Endodermal cell (in vitro differentiated cells): ENCODE data around the gene LRP3. TPM values are rescaled to one million over a fixed set of nuclear protein-coding genes. Genes with fewer than 3 reads are reported as not detected.
A peak's percentile ranks its signal among the peaks of the same experiment; 100 is the strongest.

Source experiments
- DNase-seq: peaks from one replicate; pipeline ENCODE4 v3.0.0-alpha.2; 2017
- H3K27ac ChIP-seq: 2 replicates; pipeline ENCODE4 v1.5.1; 2013; ENCODE audit warnings: mild to moderate bottlenecking, low read depth, low read length, moderate library complexity
- H3K27me3 ChIP-seq: 2 replicates; pipeline ENCODE4 v1.6.1; 2013; ENCODE audit warnings: mild to moderate bottlenecking, low read length, moderate library complexity; ENCODE audit not compliant: insufficient read depth, control insufficient read depth, poor library complexity, severe bottlenecking
- H3K36me3 ChIP-seq: 2 replicates; pipeline ENCODE4 v1.7.0; 2013; ENCODE audit warnings: mild to moderate bottlenecking, low read length, moderate library complexity; ENCODE audit not compliant: control insufficient read depth, insufficient read depth
- H3K4me1 ChIP-seq: one replicate; pipeline ENCODE4 v1.7.0; 2013; ENCODE audit warnings: low read length; ENCODE audit not compliant: control insufficient read depth, insufficient read depth
- H3K4me3 ChIP-seq: 2 replicates; pipeline ENCODE4 v1.5.1; 2013; ENCODE audit warnings: mild to moderate bottlenecking, low read length, moderate library complexity
- H3K9ac ChIP-seq: 2 replicates; pipeline ENCODE4 v1.6.1; 2013; ENCODE audit warnings: mild to moderate bottlenecking, low read length, moderate library complexity; ENCODE audit not compliant: poor library complexity, severe bottlenecking; ENCODE audit errors: extremely low read depth
- H3K9me3 ChIP-seq: 2 replicates; pipeline ENCODE4 v1.6.1; 2013; ENCODE audit warnings: mild to moderate bottlenecking, low read length, moderate library complexity; ENCODE audit not compliant: control insufficient read depth
- H3K27ac Mint-ChIP-seq: 2 replicates; pipeline ENCODE4 v1.8.0; 2020; ENCODE audit warnings: mixed read lengths
- H3K27me3 Mint-ChIP-seq: 2 replicates; pipeline ENCODE4 v1.8.0; 2021; ENCODE audit warnings: mild to moderate bottlenecking, mixed read lengths; ENCODE audit not compliant: insufficient read depth
- H3K36me3 Mint-ChIP-seq: 2 replicates; pipeline ENCODE4 v1.8.0; 2020; ENCODE audit warnings: low read depth, mixed read lengths
- H3K4me1 Mint-ChIP-seq: 2 replicates; pipeline ENCODE4 v1.8.0; 2020; ENCODE audit warnings: mixed read lengths
- H3K4me3 Mint-ChIP-seq: 2 replicates; pipeline ENCODE4 v1.8.0; 2020; ENCODE audit warnings: mild to moderate bottlenecking, moderate library complexity, mixed read lengths
- H3K9me3 Mint-ChIP-seq: 2 replicates; pipeline ENCODE4 v1.8.0; 2020; ENCODE audit warnings: mild to moderate bottlenecking, mixed read lengths
- WGBS, 2 experiments: methylation state at CpG; one replicate each; pipeline versions ENCODE4 v1.1.5 to v1.1.7; 2013; ENCODE audit warnings: missing lambda C conversion rate in 2 of 2, mixed read lengths in 1 of 2; ENCODE audit not compliant: insufficient coverage in 1 of 2, insufficient read length in 1 of 2; 5-methylcytosine and 5-hydroxymethylcytosine counted together
- total RNA-seq, 2 donors: library from RNA; stranded (reverse); fragmentation: NEBNext Ultra II Directional in 1 of 2; extraction: Animal tissue kit (Norgen Biotek cat#: 25700) in 1 of 2; gene quantifications; 2 replicates in 1 of 2; 3 replicates in 1 of 2; pipeline ENCODE4 v1.2.1, GENCODE V29; 2021
- TF ChIP-seq, protein P1 (sequence below): fragments of 200-600 bp; sonication (generic); conservative IDR thresholded peaks from 2 replicates; pipeline ENCODE4 v1.5.0; 2021; ENCODE audit warnings: antibody characterized with exemption, mild to moderate bottlenecking

LRP3 gene
- total RNA-seq, 2 donors from 2014 or later: 21.2 to 34.4 TPM

DNA sequence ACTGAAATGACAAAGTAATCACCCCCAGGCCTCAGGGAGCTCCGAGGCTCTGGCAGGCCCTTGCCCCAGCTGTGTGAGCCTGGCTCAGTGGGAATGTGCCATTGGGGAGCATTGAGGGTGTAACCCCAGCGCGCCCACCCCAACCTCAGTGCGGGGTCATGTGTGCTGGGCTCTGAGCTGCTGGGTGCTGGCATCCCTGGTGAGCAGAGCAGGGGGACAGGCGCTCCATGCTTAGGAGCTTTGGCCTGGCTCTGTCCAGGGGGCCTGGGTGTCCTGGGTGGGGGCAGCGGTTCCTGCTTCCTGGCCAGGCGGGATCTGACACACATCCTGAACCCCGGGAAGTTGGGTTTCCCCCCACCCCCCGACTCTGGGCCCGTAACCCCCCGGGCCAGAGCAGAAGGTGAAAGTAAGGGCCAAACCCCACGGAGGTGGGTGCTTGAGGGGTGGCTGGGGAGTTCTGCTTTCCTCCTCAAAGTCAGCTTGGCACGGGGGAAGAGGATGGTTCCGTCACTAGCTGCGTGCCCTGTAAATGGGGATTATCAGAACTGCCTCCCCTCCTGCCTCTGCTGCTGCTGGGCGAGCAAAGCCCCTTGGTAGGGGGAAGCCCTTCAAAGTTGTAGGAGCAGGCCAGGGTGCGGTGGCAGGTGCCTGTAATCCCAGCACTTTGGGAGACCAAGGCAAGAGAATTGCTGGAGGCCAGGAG is 1.7 kb downstream of the LRP3 start:
- no peaks in the 10 kb centered on the region for H3K36me3 ChIP-seq
- Mint-ChIP-seq H3K27me3 (peaks cover 27% of the 10 kb centered on the region), H3K27ac (no peak overlapping the region), H3K4me1 (no peaks in the 10 kb centered on the region), H3K9me3 (no peaks in the 10 kb centered on the region), H3K36me3 (peaks cover 12% of the 10 kb centered on the region), H3K4me3 (peak overlapping the region; percentile 65)
- no peaks in the 10 kb centered on the region for H3K4me1 ChIP-seq
- WGBS, 2 experiments: 92 to 94% methylated on average over 5 to 17 of the region's 17 CpGs
- H3K27me3 ChIP-seq: peaks cover 18% of the 10 kb centered on the region
- H3K4me3 ChIP-seq: peak overlapping the region; percentile 74
- H3K27ac ChIP-seq: no peak overlapping the region
- TF ChIP-seq, protein P1, sequence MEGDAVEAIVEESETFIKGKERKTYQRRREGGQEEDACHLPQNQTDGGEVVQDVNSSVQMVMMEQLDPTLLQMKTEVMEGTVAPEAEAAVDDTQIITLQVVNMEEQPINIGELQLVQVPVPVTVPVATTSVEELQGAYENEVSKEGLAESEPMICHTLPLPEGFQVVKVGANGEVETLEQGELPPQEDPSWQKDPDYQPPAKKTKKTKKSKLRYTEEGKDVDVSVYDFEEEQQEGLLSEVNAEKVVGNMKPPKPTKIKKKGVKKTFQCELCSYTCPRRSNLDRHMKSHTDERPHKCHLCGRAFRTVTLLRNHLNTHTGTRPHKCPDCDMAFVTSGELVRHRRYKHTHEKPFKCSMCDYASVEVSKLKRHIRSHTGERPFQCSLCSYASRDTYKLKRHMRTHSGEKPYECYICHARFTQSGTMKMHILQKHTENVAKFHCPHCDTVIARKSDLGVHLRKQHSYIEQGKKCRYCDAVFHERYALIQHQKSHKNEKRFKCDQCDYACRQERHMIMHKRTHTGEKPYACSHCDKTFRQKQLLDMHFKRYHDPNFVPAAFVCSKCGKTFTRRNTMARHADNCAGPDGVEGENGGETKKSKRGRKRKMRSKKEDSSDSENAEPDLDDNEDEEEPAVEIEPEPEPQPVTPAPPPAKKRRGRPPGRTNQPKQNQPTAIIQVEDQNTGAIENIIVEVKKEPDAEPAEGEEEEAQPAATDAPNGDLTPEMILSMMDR: no peak
- H3K9ac ChIP-seq: no peak overlapping the region
- H3K9me3 ChIP-seq: no peaks in the 10 kb centered on the region
- no peak for DNase-seq

DNA sequence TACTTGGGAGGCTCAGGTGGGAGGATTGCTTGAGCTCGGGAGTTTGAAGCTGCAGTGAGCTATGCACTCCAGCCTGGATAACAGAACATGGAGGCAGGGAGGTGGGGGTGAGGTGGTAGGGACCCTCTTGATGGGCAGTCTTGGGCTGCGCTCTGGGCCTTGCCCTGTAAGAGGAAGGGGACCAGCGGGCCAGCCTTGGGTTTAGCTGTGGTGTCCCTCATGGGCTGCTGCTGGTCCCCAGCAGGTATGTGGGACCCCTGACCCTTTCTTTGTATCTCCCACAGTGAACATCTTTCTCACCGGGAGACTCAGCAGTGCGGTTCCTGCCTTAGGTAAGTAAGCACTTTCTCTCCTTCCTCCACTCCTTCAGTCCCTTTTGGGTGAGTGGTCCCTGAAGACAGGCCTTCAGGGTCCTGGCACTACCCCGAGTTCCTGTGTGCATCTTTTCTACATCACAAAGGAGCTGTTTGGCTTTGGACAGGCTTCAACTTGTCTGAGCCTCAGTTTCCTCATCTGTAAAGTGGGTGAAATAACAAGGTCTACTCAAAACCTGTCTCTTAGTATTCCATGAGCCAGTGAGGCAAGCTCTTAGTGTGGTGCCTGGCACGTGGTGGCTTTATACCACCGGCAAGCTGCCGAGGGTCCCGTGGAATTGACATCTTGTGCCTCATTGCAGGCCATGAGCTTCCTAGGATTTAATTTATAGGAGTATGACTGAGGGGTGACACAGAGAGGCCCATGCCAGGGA is 2.5 kb downstream of the LRP3 start:
- TF ChIP-seq, protein P1: no peak
- Histone ChIP-seq H3K9ac (no peak overlapping the region), H3K9me3 (no peaks in the 10 kb centered on the region), H3K27me3 (peaks cover 18% of the 10 kb centered on the region), H3K4me1 (no peaks in the 10 kb centered on the region), H3K4me3 (no peak overlapping the region), H3K36me3 (no peaks in the 10 kb centered on the region), H3K27ac (no peak overlapping the region)
- H3K27me3 Mint-ChIP-seq: peaks cover 21% of the 10 kb centered on the region
- 92 to 93% methylated on average over 8 to 10 of the region's 10 CpGs for WGBS, 2 experiments
- no peak for DNase-seq
- no peak overlapping the region for H3K4me3 Mint-ChIP-seq
- peaks cover 12% of the 10 kb centered on the region for H3K36me3 Mint-ChIP-seq
- no peaks in the 10 kb centered on the region for H3K9me3 Mint-ChIP-seq
- H3K27ac Mint-ChIP-seq: no peak overlapping the region
- no peaks in the 10 kb centered on the region for H3K4me1 Mint-ChIP-seq

DNA sequence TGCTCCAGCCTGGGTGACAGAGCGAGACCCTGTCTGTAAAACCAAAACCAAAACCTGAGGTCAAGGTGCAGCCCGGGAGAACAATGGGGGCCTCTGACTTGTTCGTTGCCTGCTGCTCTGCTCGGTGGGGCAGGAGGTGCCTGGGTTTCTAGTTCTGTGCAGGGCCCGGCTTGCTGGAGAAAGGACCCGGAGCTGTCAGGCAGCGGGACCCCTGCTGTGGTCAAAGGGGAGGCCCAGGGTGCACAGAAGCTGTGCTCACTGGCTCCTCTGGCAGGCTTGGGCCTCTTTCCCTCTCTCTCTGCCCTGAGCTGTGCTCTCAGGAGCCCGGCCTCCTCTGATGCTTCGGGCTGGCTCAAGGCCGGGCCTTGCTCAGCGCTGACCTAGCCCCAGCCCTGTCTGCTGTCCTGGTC is 3.5 kb downstream of the LRP3 start:
- 80 to 91% methylated on average over 3 to 11 of the region's 11 CpGs for whole genome bisulfite sequencing, 2 experiments
- no peak overlapping the region for H3K4me3 Mint-ChIP-seq
- TF ChIP-seq, protein P1: no peak
- H3K4me1 Mint-ChIP-seq: no peaks in the 10 kb centered on the region
- H3K9me3 Mint-ChIP-seq: no peaks in the 10 kb centered on the region
- H3K27ac Mint-ChIP-seq: no peak overlapping the region
- H3K27ac ChIP-seq: no peak overlapping the region
- H3K9me3 ChIP-seq: no peaks in the 10 kb centered on the region
- H3K27me3 Mint-ChIP-seq: peaks cover 11% of the 10 kb centered on the region
- no peak overlapping the region for H3K9ac ChIP-seq
- peaks cover 14% of the 10 kb centered on the region for H3K36me3 Mint-ChIP-seq
- H3K4me1 ChIP-seq: no peaks in the 10 kb centered on the region
- H3K4me3 ChIP-seq: no peak overlapping the region
- no peak for DNase-seq
- no peaks in the 10 kb centered on the region for H3K36me3 ChIP-seq
- peaks cover 12% of the 10 kb centered on the region for H3K27me3 ChIP-seq
